Keratinocyte (primary cell): ENCODE measurements around the gene GBP5. TPM values are rescaled to one million over a fixed set of nuclear protein-coding genes. Genes with fewer than 3 reads are reported as not detected.
"Not testable (repeated sequence)": the region's sequence is repeated elsewhere in the genome, so short reads cannot be mapped to it uniquely, and the experiment has no call there.

Experiments
- DNase-seq: peaks from one replicate; pipeline ENCODE4 v3.0.0-alpha.2; 2011; ENCODE audit warnings: low read depth, missing footprints, low spot score
- FAIRE-seq: peaks from 2 replicates; lab custom pipeline; 2011; peaks lifted over from hg19 to GRCh38; lab: Jason Lieb, UNC
- H2AFZ ChIP-seq: 2 replicates; pipeline ENCODE4 v1.6.0; 2012; ENCODE audit warnings: low read length, control low read depth, inconsistent platforms; ENCODE audit not compliant: control insufficient read depth
- H3K27ac ChIP-seq: 2 replicates; pipeline ENCODE4 v1.5.1; 2011; ENCODE audit warnings: low read length; ENCODE audit not compliant: control insufficient read depth, insufficient read depth
- H3K27me3 ChIP-seq: 3 replicates; pipeline ENCODE4 v1.6.0; 2011; ENCODE audit warnings: low read length; ENCODE audit not compliant: control insufficient read depth, insufficient read depth; ENCODE audit errors: extremely low read depth
- H3K36me3 ChIP-seq, 2 experiments: 2 replicates in 1 of 2; 3 replicates in 1 of 2; pipeline ENCODE4 v1.5.1; 2011; ENCODE audit warnings: low read length in 2 of 2, mild to moderate bottlenecking in 1 of 2; ENCODE audit not compliant: control insufficient read depth in 2 of 2, insufficient read depth in 2 of 2; ENCODE audit errors: extremely low read depth in 1 of 2
- H3K4me1 ChIP-seq: 3 replicates; pipeline ENCODE4 v1.5.1; 2011; ENCODE audit warnings: low read length; ENCODE audit not compliant: control insufficient read depth, insufficient read depth; ENCODE audit errors: extremely low read depth
- H3K4me2 ChIP-seq: 3 replicates; pipeline ENCODE4 v1.6.0; 2011; ENCODE audit warnings: low read depth, low read length; ENCODE audit not compliant: control insufficient read depth, insufficient read depth; ENCODE audit errors: extremely low read depth
- H3K4me3 ChIP-seq, 3 experiments: fragments of 200-600 bp in 1 of 3; sonication (generic) in 1 of 3; 2 replicates in 2 of 3; 3 replicates in 1 of 3; pipeline ENCODE4 v1.5.1; 2011 to 2016; ENCODE audit warnings: low read length in 3 of 3, mild to moderate bottlenecking in 3 of 3, control low read depth in 2 of 3, inconsistent platforms in 1 of 3, low read depth in 1 of 3, mixed read lengths in 1 of 3, mixed run types in 1 of 3, moderate library complexity in 1 of 3; ENCODE audit not compliant: control insufficient read depth in 2 of 3, insufficient read depth in 2 of 3; ENCODE audit errors: extremely low read depth in 1 of 3
- H3K79me2 ChIP-seq: 2 replicates; pipeline ENCODE4 v1.6.0; 2012; ENCODE audit warnings: low read length; ENCODE audit not compliant: control insufficient read depth, insufficient read depth
- H3K9ac ChIP-seq: 3 replicates; pipeline ENCODE4 v1.6.0; 2011; ENCODE audit warnings: low read length; ENCODE audit not compliant: control insufficient read depth, insufficient read depth; ENCODE audit errors: extremely low read depth
- H3K9me1 ChIP-seq: 3 replicates; pipeline ENCODE4 v1.6.0; 2011; ENCODE audit warnings: low read length; ENCODE audit not compliant: control insufficient read depth, insufficient read depth; ENCODE audit errors: extremely low read depth
- H3K9me3 ChIP-seq: 2 replicates; pipeline ENCODE4 v1.5.1; 2012; ENCODE audit warnings: low read depth, low read length; ENCODE audit not compliant: control insufficient read depth
- H4K20me1 ChIP-seq: 3 replicates; pipeline ENCODE4 v1.6.0; 2011; ENCODE audit warnings: low read length; ENCODE audit not compliant: control insufficient read depth, insufficient read depth; ENCODE audit errors: extremely low read depth
- CTCF ChIP-seq, 3 experiments: IDR thresholded peaks in 1 of 3; conservative IDR thresholded peaks in 1 of 3; optimal IDR thresholded peaks in 1 of 3; 2 replicates in 2 of 3; 3 replicates in 1 of 3; pipeline versions ENCODE3 to v1.5.1; 2011; ENCODE audit warnings: low read length in 3 of 3, mild to moderate bottlenecking in 3 of 3, moderate library complexity in 2 of 3, control low read depth in 1 of 3, inconsistent platforms in 1 of 3; ENCODE audit not compliant: insufficient read depth in 2 of 3; ENCODE audit errors: extremely low read depth in 1 of 3
- EZH2 ChIP-seq: IDR thresholded peaks from one replicate; pipeline ENCODE4 v1.6.1; 2012; ENCODE audit warnings: inconsistent platforms, mild to moderate bottlenecking, low read length, moderate library complexity
- dilution Hi-C: fragments of 300-500 bp; cut with MboI; formaldehyde crosslinking; loops from one replicate; pipeline ENCODE4 v1.7.0; 2020; ENCODE audit warnings: low sequenced_read_pairs; ENCODE audit not compliant: extremely low pct_ligation_motif_present
- polyA plus RNA-seq, 5 experiments: library from polyadenylated mRNA; depleted of rRNA in 3 of 5; stranded (reverse) in 3 of 5; stranded (forward) in 1 of 5; unstranded in 1 of 5; fragments of >200 nt; gene quantifications; 1 replicate in 1 of 5; 2 replicates in 3 of 5; 3 replicates in 1 of 5; pipeline versions ENCODE4 v1.2.1 to v1.2.3, GENCODE V29; 2011 to 2012; ENCODE audit warnings: missing spikeins in 2 of 5, low read depth in 1 of 5, low replicate concordance in 1 of 5

GBP5 gene
- polyA plus RNA-seq, 1 donor (not counting 4 experiments of a cell fraction or from before 2014, with no cell fraction given) = 0.03 TPM

GRCh38 chr1:89257041-89257440 is 15.6 kb downstream of the GBP5 start:
- Histone ChIP-seq H3K79me2 (no peaks in the 10 kb centered on the region), H3K36me3 (no peaks in the 10 kb centered on the region), H3K4me3 (no peak overlapping the region), H3K4me2 (no peak overlapping the region), H3K4me1 (no peaks in the 10 kb centered on the region), H3K9ac (no peak overlapping the region), H2AFZ (no peak overlapping the region), H3K27ac (no peak overlapping the region), H3K9me1 (no peaks in the 10 kb centered on the region), H4K20me1 (no peaks in the 10 kb centered on the region), H3K27me3 (no peaks in the 10 kb centered on the region), H3K9me3 (no peaks in the 10 kb centered on the region)
- DNase-seq (no peak), FAIRE-seq (no peak)
- no peak for TF ChIP-seq CTCF (optimal IDR thresholded peaks at IDR 0.05 in 1 of 3, IDR thresholded peaks at IDR 0.05 in 1 of 3, conservative IDR thresholded peaks at IDR 0.05 in 1 of 3; ENCODE audit: extremely low read depth in 1 of 3, insufficient read depth in 2 of 3, low read length in 3 of 3)
- no peak for TF ChIP-seq EZH2
- dilution Hi-C loops = no loop called here

- H4K20me1 ChIP-seq, H3K9me3 ChIP-seq, H2AFZ ChIP-seq, FAIRE-seq, H3K9me1 ChIP-seq, H3K36me3 ChIP-seq, H3K4me1 ChIP-seq, dilution Hi-C loops, H3K4me2 ChIP-seq, H3K9ac ChIP-seq, H3K79me2 ChIP-seq, H3K27ac ChIP-seq, DNase-seq, H3K4me3 ChIP-seq, H3K27me3 ChIP-seq: not testable (repeated sequence)
Measured at GRCh38 chr1:89255581-89255980, 17.1 kb downstream of the GBP5 start.

DNA sequence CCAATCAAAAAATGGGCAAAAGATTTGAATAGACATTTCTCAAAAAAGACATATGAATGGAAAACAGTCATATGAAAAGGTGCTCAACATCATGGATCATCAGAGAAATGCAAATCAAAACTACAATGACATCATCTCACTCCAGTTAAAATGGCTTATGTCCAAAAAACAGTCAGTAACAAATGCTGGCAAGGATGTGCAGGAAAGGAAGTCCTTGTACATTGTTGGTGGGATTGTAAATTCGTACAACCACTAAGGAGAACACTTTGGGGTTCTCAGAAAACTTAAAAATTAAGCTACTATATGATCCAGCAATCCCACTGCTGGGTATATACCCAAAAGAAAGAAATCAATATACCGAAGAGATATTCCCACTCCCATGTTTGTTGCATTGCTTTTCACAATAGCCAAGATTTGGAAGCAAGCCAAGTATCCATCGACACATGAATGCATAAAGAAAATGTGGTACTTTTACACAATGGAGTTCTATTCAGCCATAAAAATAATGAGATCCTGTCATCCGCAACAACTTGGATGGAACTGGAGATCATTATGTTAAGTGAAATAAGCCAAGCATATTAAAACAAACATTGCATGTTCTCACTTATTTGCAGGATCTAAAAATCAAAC is 17.9 kb downstream of the GBP5 start:
- no peak for FAIRE-seq

More for the DNA sequence above, 17.9 kb downstream of the GBP5 start:
- Histone ChIP-seq H4K20me1 (no peaks in the 10 kb centered on the region), H3K27ac (no peak overlapping the region), H3K9me3 (no peaks in the 10 kb centered on the region), H3K4me2 (no peak overlapping the region), H3K9ac (no peak overlapping the region), H3K9me1 (no peaks in the 10 kb centered on the region), H3K4me1 (no peaks in the 10 kb centered on the region), H3K4me3 (no peak overlapping the region), H3K79me2 (no peaks in the 10 kb centered on the region), H3K36me3 (no peaks in the 10 kb centered on the region), H2AFZ (no peak overlapping the region), H3K27me3 (no peaks in the 10 kb centered on the region)
- DNase-seq = no peak
- dilution Hi-C loops = no loop called here
- no peak for TF ChIP-seq EZH2
- no peak for TF ChIP-seq CTCF (optimal IDR thresholded peaks at IDR 0.05 in 1 of 3, IDR thresholded peaks at IDR 0.05 in 1 of 3, conservative IDR thresholded peaks at IDR 0.05 in 1 of 3; ENCODE audit: extremely low read depth in 1 of 3, insufficient read depth in 2 of 3, low read length in 3 of 3)
